ENCODE results near the gene DYNC2H1.

DNA sequence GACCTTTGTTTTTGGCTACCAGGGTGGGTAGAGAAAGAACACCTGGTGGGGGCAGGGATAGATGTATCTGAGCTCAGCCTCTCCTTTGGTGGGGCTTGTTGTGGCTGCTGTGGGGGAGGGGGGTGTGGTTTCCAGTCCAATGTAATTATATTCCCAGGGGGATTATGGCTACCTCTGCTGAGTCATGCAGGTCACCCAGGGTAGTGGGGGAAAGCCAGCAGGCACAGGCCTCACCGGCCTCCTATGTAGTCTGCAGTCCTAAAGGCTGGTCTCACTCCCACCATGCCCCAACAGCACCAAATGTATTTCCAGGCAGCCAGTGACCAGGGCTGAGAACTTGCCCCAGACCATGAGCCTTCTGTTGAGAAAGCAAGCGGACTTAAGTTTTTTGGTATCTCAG lies 119.6 kb downstream of the DYNC2H1 start:
- TF ChIP-seq CTCF (conservative IDR thresholded peaks at IDR 0.05 in 1 of 2, IDR thresholded peaks at IDR 0.05 in 1 of 2; ENCODE audit: low read depth in 1 of 2, low read length in 2 of 2) (no peak), EZH2 (IDR thresholded peaks at IDR 0.05; ENCODE audit: low read length, missing control alignments) (no peak)

Data from fibroblast of lung (primary cell).